ENCODE measurements around the gene FOXA2.

FOXA2 gene

DNA sequence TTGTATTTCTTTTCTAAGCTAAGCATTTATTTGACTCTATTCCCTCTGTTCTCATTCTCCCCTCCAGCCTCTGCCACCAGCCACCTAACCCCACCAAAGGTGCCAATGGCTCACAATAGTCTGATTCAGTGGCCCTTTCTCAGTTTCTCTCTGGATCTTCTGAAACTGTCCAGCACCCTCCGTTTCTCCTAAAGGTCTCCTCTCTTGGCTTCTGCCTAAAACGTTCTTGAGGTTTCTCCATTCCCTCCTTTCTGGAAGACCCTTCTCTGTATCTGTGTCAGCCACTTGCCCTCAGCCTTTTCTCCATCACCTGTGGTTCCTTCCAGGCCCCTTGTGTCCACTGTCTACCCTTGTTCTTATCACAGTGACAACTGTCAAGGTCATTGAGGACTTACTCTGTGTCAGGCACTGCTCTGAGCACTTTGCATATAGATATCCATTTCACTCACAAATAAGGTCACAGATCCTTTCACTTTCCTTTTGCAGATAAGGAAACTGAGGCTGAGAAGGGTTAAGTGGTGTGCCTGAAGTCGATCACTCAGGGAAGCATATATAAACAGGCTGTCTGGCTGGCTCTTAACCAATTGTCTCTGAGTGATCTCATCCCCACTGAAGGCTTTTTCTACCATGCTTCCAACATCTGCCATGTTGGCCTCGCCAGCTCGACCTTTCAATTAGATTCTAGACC lies 48.1 kb downstream of the FOXA2 start:
- no peak for ATAC-seq

DNA sequence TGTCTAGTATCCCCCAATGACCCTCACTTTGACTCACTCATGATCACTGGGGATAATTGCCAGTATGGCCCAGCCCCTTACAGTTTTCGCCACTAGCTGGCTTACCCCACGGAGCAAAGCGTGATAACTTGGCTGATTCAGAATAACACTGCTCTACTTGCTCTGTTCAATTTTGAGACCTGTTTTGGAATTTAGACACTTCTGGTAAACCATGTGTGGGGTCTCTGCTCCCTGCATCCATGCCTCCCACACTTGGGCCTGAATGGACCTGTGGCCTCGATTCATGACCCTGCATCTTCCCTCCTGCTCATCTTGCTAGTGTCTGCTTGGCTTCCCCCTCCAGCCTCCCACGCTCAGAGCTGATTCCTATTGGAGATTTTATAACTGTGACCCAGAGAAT lies 48.9 kb downstream of the FOXA2 start:
- no peak for ATAC-seq

DNA sequence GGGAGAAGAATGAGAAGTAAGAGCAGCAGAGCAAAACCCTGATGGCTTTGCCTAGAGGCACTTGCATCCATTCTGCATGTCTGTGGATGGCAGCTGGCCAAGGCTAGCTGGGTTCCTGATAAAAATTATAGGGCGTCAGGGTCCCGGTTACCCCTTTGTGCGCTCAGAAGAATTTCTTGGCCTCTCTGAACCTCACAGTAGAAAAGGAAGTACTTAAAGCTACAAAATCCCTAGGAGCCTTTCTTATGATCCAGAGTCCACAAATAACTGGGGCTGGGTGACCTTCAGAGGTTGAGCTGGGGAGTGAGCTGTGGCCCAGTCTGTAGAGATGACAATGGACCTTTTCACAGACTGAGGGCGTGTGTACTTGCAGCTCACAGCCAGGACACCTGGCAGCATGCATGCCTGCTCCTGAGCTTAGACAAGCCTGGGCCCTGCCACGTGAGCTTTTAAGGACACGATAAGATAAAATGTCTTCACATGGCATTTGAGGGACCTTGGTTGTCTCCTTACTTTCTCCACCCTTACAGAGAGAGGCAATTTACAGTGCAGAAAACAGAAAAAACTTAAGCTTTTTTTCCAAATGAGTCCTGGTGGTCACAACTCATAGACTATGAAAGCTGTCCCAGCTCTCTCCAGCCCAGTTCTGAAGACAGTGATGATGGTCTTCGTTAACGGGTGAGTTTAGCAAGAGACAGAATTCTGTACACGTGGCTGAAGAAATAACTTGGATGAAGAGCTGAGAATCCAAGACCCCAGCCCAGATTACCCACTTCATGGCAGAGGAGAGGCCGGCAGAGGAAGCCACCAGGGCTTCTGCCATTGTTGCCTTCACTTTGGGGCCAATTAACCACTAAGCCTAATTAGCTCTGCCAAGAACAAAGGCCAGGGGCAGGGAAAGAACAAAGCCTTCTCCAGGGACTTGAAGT lies 50.3 kb downstream of the FOXA2 start:
- no peak for ATAC-seq

DNA sequence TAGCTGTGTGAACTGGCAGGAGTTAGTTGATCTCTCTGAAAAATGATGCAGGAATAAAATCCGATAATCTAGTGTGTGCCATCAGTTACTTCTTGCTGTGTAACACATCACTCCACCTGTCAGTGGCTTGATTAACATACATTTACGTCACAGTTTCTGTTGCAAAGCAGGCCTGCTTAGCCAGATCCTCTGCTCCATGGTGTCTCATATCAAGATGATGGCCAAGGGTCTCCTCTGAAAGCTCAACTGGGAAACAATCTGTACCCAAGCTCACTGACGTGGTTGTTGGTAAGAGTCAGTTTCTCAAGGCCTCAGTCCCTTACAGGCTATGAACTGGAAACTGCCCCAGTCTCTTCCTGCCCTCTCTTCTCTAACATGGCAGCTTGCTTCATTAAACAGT lies 51.8 kb downstream of the FOXA2 start:
- no peak for ATAC-seq

DNA sequence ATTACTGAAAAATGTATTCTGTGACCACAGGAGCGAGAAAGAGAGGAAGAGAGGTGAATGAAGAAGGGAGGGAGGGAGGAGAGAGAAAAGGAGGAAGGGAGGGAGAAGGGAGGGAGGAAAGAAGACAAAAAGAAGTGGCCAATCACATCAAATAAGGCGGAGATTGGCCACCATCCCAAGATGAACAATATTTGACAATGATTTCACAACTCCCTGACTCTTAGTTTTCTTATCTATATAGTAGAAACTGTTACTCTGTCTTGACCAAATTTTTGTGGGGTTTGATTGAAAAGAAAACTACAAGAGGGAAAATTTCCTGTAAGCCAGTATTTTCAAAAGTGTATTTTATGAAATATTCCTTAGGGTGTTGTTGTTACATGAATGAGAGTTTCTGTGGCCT lies 52.6 kb downstream of the FOXA2 start:
- no peak for ATAC-seq

DNA sequence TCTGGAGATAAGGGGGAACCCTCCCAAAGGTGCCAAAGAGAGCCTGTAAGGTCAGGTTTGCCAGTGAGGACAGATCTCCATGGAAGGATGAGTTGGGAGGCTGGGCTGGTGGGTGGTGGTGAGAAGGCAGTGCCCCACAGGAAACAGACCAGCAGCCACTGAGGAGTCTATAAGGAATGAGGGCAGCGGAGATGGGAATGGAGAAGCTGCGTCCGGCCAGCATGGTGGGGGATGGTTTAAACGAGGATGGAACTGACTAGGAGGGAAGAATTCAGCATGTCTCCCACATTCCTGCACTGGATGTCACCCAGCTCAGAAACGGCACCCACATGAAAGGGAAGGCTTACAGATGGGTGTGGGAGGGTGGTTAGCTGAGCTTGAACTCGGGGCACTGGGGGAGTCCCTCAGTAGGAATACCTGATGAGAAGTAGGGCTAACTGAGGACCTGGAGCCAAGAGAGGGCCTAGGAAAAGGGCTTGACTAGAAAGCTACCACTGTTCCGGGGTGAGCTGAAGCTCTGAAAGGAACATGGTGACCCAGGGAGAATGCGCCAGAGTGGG lies 53.2 kb downstream of the FOXA2 start:
- ATAC-seq = no peak

Data from activated CD4-positive, CD25-positive, alpha-beta regulatory T cell treated with anti-CD3 and anti-CD28 coated beads, Interleukin-2, amount 50 U/mL, for 24 hours (primary cell).